ENCODE measurements around the gene RIPOR2. TPM values are rescaled to one million over a fixed set of nuclear protein-coding genes. Genes with fewer than 3 reads are reported as not detected.

Gene RIPOR2
- total RNA-seq, 1 experiment from 2014 or later: 5.0 TPM

DNA sequence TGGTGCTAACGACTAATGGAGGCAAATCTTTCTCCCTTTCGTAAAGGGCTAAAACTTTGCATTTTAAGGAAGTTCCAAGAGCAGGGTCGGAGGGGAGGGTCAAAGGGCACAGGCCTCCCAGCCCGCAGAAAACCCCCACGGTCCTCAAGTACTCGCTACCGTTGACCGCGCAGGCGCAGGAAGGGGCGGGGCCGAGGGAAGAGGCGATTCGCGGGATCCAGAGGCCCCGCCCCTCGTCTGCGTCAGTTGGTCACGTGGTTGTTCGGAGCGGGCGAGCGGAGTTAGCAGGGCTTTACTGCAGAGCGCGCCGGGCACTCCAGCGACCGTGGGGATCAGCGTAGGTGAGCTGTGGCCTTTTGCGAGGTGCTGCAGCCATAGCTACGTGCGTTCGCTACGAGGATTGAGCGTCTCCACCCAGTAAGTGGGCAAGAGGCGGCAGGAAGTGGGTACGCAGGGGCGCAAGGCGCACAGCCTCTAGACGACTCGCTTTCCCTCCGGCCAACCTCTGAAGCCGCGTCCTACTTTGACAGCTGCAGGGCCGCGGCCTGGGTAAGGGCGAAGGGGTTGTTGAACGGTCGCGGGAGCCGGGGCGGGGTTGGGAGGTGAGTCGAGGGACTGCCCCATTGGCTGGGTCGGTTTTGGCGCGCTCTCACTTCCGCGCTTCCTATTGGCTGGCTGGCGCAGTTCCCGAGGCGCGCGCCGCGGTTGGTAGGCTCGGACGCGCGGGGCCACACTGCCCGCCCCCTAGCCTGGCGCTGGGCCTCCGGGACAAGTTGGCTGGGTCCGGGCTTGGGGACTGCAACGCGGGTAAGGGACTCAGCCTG is 160.9 kb downstream of the RIPOR2 start, which contains the start of gene GMNN:
Gene GMNN, plus strand, starts transcription at position 242 of the 824 bp plus-strand sequence. CDS start 2,310 bp downstream, outside the sequence.
- peaks cover 3 to 28% (median 16%) of the 10 kb centered on the region in 3 experiments; a peak in 5 of 7 replicates for H3K36me3 Mint-ChIP-seq (ENCODE audit: insufficient read depth in 1 of 3, low read depth in 3 of 3)
- H3K27ac Mint-ChIP-seq: peak within 1 kb of the TSS; percentile 99 to 100 (median 99)
- no CpG with 5 or more reads among the region's 75 CpGs for WGBS (ENCODE audit: extremely low coverage, insufficient read length, low lambda C conversion rate)
- peak within 1 kb of the TSS; percentile 86 for H2AFZ ChIP-seq (ENCODE audit: low read length)
- H3K4me1 Mint-ChIP-seq: peaks cover 14 to 16% of the 10 kb centered on the region in 2 experiments
- H3T11ph ChIP-seq (ENCODE audit: low read length): peak within 1 kb of the TSS; percentile 3
- peak within 1 kb of the TSS; percentile 100 for H3K9ac ChIP-seq (ENCODE audit: extremely low read depth, insufficient read length, low read length)
- H4K5ac ChIP-seq (ENCODE audit: insufficient read length, low read depth, low read length): peak within 1 kb of the TSS; percentile 99
- H2BK20ac ChIP-seq (ENCODE audit: low read depth, low read length, poor library complexity, severe bottlenecking): no peak within 1 kb of the TSS
- H3K14ac ChIP-seq (ENCODE audit: insufficient read depth, low read length): peak within 1 kb of the TSS; percentile 99
- peak within 1 kb of the TSS; percentile 99 for H3K18ac ChIP-seq (ENCODE audit: insufficient read length, low read depth, low read length)
- peak within 1 kb of the TSS; percentile 97 for H3K4me2 ChIP-seq (ENCODE audit: insufficient read depth, insufficient read length, low read length)
- H4K20me1 ChIP-seq (ENCODE audit: control insufficient read depth, insufficient read depth, insufficient read length): no peaks in the 10 kb centered on the region
- H3K4me3 Mint-ChIP-seq: peak within 1 kb of the TSS; percentile 97 to 99
- peak; percentile 97 for DNase-seq
- peaks cover 11% of the 10 kb centered on the region for H3K23me2 ChIP-seq (ENCODE audit: insufficient read length, low read depth, low read length, poor library complexity, severe bottlenecking)
- peak within 1 kb of the TSS; percentile 99 for H4K8ac ChIP-seq (replicated peaks; ENCODE audit: insufficient read length, low read depth, low read length)
- H2BK15ac ChIP-seq (ENCODE audit: low read depth, low read length): no peak within 1 kb of the TSS
- H3K4me1 ChIP-seq (ENCODE audit: insufficient read depth, low read length): no peaks in the 10 kb centered on the region
- H4K91ac ChIP-seq (ENCODE audit: insufficient read length, low read depth, low read length): peak within 1 kb of the TSS; percentile 56
- no peaks in the 10 kb centered on the region for H3K27me3 ChIP-seq (ENCODE audit: insufficient read depth, low read length)
- peak within 1 kb of the TSS; percentile 97 for H2BK5ac ChIP-seq (ENCODE audit: insufficient read length, low read length)
- H3K79me1 ChIP-seq (ENCODE audit: insufficient read depth, low read depth, low read length, poor library complexity, severe bottlenecking): no peaks in the 10 kb centered on the region
- H2AK5ac ChIP-seq (ENCODE audit: insufficient read length, low read length): no peak within 1 kb of the TSS
- TF ChIP-seq, protein P1, sequence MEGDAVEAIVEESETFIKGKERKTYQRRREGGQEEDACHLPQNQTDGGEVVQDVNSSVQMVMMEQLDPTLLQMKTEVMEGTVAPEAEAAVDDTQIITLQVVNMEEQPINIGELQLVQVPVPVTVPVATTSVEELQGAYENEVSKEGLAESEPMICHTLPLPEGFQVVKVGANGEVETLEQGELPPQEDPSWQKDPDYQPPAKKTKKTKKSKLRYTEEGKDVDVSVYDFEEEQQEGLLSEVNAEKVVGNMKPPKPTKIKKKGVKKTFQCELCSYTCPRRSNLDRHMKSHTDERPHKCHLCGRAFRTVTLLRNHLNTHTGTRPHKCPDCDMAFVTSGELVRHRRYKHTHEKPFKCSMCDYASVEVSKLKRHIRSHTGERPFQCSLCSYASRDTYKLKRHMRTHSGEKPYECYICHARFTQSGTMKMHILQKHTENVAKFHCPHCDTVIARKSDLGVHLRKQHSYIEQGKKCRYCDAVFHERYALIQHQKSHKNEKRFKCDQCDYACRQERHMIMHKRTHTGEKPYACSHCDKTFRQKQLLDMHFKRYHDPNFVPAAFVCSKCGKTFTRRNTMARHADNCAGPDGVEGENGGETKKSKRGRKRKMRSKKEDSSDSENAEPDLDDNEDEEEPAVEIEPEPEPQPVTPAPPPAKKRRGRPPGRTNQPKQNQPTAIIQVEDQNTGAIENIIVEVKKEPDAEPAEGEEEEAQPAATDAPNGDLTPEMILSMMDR (conservative IDR thresholded peaks at IDR 0.05): no peak
- H3K9me3 ChIP-seq (ENCODE audit: control insufficient read depth, low read depth, low read length): no peaks in the 10 kb centered on the region
- H3K27me3 Mint-ChIP-seq (ENCODE audit: low read depth): no peaks in the 10 kb centered on the region; the same call in 1 of the 2 replicates
- peak within 1 kb of the TSS; percentile 77 for H2BK12ac ChIP-seq (ENCODE audit: insufficient read length, low read depth, low read length)
- peak within 1 kb of the TSS; percentile 90 for H2BK120ac ChIP-seq (ENCODE audit: low read depth, low read length, poor library complexity, severe bottlenecking)
- peak within 1 kb of the TSS; percentile 97 for H3K27ac ChIP-seq (ENCODE audit: insufficient read length, low read depth, low read length)
- peaks cover 20% of the 10 kb centered on the region; the same call in 1 of the 2 replicates for H3K79me2 ChIP-seq (ENCODE audit: insufficient read depth, low read length)
- H3K56ac ChIP-seq (ENCODE audit: insufficient read length, low read depth, low read length): peak within 1 kb of the TSS; percentile 96
- no peaks in the 10 kb centered on the region for H3K9me3 Mint-ChIP-seq
- H3K4ac ChIP-seq (ENCODE audit: low read depth, low read length): peak within 1 kb of the TSS; percentile 83; the same call in 1 of the 2 replicates
- no peak within 1 kb of the TSS for H3K23ac ChIP-seq (ENCODE audit: insufficient read length, low read depth, low read length)

All from H9 (cell line).